Spleen (tissue), 7 donors: ENCODE measurements around the gene FBLN2.

ENCODE experiments used
- CTCF ChIP-seq, 11 experiments: fragments of 200-600 bp in 7 of 11; fragments of 450-650 bp in 4 of 11; sonication (generic) in 4 of 11; IDR thresholded peaks in 8 of 11; conservative IDR thresholded peaks in 3 of 11; 1 replicate in 7 of 11; 2 replicates in 4 of 11; pipeline versions ENCODE4 v1.4.0 to v1.8.0; 2016 to 2021; ENCODE audit warnings: antibody characterized with exemption in 11 of 11, inconsistent platforms in 4 of 11, mild to moderate bottlenecking in 1 of 11
- POLR2AphosphoS5 ChIP-seq, 3 donors: sonication (generic); formaldehyde crosslinking; IDR thresholded peaks; one replicate each; pipeline ENCODE4 v1.5.1; 2017; ENCODE audit warnings: antibody characterized with exemption in 3 of 3
- donor health status: DM: no; HTN: no; CAD: no; lungs with moderate emphysema.
- donor health status: DM: no; HTN: no; CAD: no.
- donor health status: DM: no; HTN: no; CAD: no.

- TF ChIP-seq CTCF (IDR thresholded peaks at IDR 0.05 in 8 of 11, conservative IDR thresholded peaks at IDR 0.05 in 3 of 11) (no peak), POLR2AphosphoS5 (IDR thresholded peaks at IDR 0.05) (no peak)
Measured at GRCh38 chr3:13587442-13587841, 38.5 kb downstream of the FBLN2 start.
